ENCODE measurements around the gene SLC41A3.
"Not testable (repeated sequence)": the region's sequence is repeated elsewhere in the genome, so short reads cannot be mapped to it uniquely, and the experiment has no call there.

The SLC41A3 gene

GRCh38 chr3:126050626-126051025 lies 33.3 kb downstream of the SLC41A3 start:
- H3K4me3 ChIP-seq (replicated peaks in 1 of 2; ENCODE audit: low read depth in 2 of 2, low read length in 2 of 2), result no peak overlapping the region
- DNase-seq (ENCODE audit: low read depth in 2 of 2), result no peak
- TF ChIP-seq CTCF (IDR thresholded peaks at IDR 0.05; ENCODE audit: low read depth, low read length), result no peak

- TF ChIP-seq CTCF (IDR thresholded peaks at IDR 0.05; ENCODE audit: low read depth, low read length), result no peak
These were observed 33.9 kb downstream of the SLC41A3 start for GRCh38 chr3:126050050-126050392.

GRCh38 chr3:126049289-126050049 lies 34.5 kb downstream of the SLC41A3 start:
- no peak for DNase-seq (ENCODE audit: low read depth in 2 of 2)
- no peak for TF ChIP-seq CTCF (IDR thresholded peaks at IDR 0.05; ENCODE audit: low read depth, low read length)
- no peak overlapping the region for H3K4me3 ChIP-seq (replicated peaks in 1 of 2; ENCODE audit: low read depth in 2 of 2, low read length in 2 of 2)

More at GRCh38 chr3:126050050-126050392, 33.9 kb downstream of the SLC41A3 start:
- DNase-seq (ENCODE audit: low read depth in 2 of 2), result no peak
- no peak overlapping the region for H3K4me3 ChIP-seq (replicated peaks in 1 of 2; ENCODE audit: low read depth in 2 of 2, low read length in 2 of 2)

- TF ChIP-seq CTCF (IDR thresholded peaks at IDR 0.05; ENCODE audit: low read depth, low read length), result no peak
- DNase-seq (ENCODE audit: low read depth in 2 of 2), result no peak
- no peak overlapping the region for H3K4me3 ChIP-seq (replicated peaks in 1 of 2; ENCODE audit: low read depth in 2 of 2, low read length in 2 of 2)
These were observed 43.5 kb downstream of the SLC41A3 start for GRCh38 chr3:126040386-126040785.

- no peak overlapping the region for H3K4me3 ChIP-seq (replicated peaks in 1 of 2; ENCODE audit: low read depth in 2 of 2, low read length in 2 of 2)
- TF ChIP-seq CTCF (IDR thresholded peaks at IDR 0.05; ENCODE audit: low read depth, low read length), result no peak
- no peak for DNase-seq (ENCODE audit: low read depth in 2 of 2)
These were observed 44.1 kb downstream of the SLC41A3 start for GRCh38 chr3:126039870-126040269.

GRCh38 chr3:126038791-126039190 lies 45.1 kb downstream of the SLC41A3 start:
- DNase-seq (ENCODE audit: low read depth in 2 of 2); H3K4me3 ChIP-seq (replicated peaks in 1 of 2; ENCODE audit: low read depth in 2 of 2, low read length in 2 of 2): not testable (repeated sequence)

- no peak overlapping the region for H3K4me3 ChIP-seq (replicated peaks in 1 of 2; ENCODE audit: low read depth in 2 of 2, low read length in 2 of 2)
- no peak for TF ChIP-seq CTCF (IDR thresholded peaks at IDR 0.05; ENCODE audit: low read depth, low read length)
- DNase-seq (ENCODE audit: low read depth in 2 of 2), result no peak
These were observed 47.8 kb downstream of the SLC41A3 start for GRCh38 chr3:126036056-126036549.

Data from cardiac fibroblast (primary cell).